Natural killer cell (primary cell): Measurements from ENCODE around the gene FN3KRP. TPM values are rescaled to one million over a fixed set of nuclear protein-coding genes. Genes with fewer than 3 reads are reported as not detected.

Source experiments
- ATAC-seq, 3 donors: fragments of 150-1000 bp in 2 of 3; fragments of 200-7000 bp in 1 of 3; cut with Tn5 transposase; 1 replicate in 1 of 3; 2 replicates in 2 of 3; pipeline ENCODE4 v1.10.0; 2021; ENCODE audit warnings: mild to moderate bottlenecking in 2 of 3, moderate library complexity in 2 of 3
- DNase-seq, 2 donors: peaks; one replicate each; pipeline versions ENCODE4 v3.0.0 to v3.0.0-alpha.2; 2013 to 2021; ENCODE audit warnings: mixed read lengths in 1 of 2
- H3K27ac ChIP-seq: one replicate; pipeline ENCODE4 v1.5.1; 2013; ENCODE audit warnings: mild to moderate bottlenecking, low read length
- H3K27me3 ChIP-seq: one replicate; pipeline ENCODE4 v1.6.1; 2013; ENCODE audit warnings: low read length; ENCODE audit not compliant: control insufficient read depth, insufficient read depth
- H3K36me3 ChIP-seq: one replicate; pipeline ENCODE4 v1.6.1; 2013; ENCODE audit warnings: low read length; ENCODE audit not compliant: control insufficient read depth, insufficient read depth
- H3K4me1 ChIP-seq: one replicate; pipeline ENCODE4 v1.6.1; 2013; ENCODE audit warnings: low read length; ENCODE audit not compliant: control insufficient read depth, insufficient read depth
- H3K4me3 ChIP-seq: one replicate; pipeline ENCODE4 v1.5.1; 2013; ENCODE audit warnings: low read length
- H3K9me3 ChIP-seq: one replicate; pipeline ENCODE4 v1.6.1; 2013; ENCODE audit warnings: low read length; ENCODE audit not compliant: control insufficient read depth, insufficient read depth
- H3K27ac Mint-ChIP-seq, 2 donors: one replicate each; pipeline ENCODE4 v1.8.0; 2022; ENCODE audit warnings: mild to moderate bottlenecking in 2 of 2, mixed read lengths in 2 of 2, moderate library complexity in 1 of 2
- H3K27me3 Mint-ChIP-seq, 2 donors: one replicate each; pipeline ENCODE4 v1.8.0; 2022; ENCODE audit warnings: low read depth in 2 of 2, mixed read lengths in 2 of 2
- H3K36me3 Mint-ChIP-seq: one replicate; pipeline ENCODE4 v1.8.0; 2022; ENCODE audit warnings: mixed read lengths
- H3K4me1 Mint-ChIP-seq, 2 donors: one replicate each; pipeline ENCODE4 v1.8.0; 2022; ENCODE audit warnings: mixed read lengths in 2 of 2
- H3K4me3 Mint-ChIP-seq: one replicate; pipeline ENCODE4 v1.8.0; 2022; ENCODE audit warnings: mild to moderate bottlenecking, moderate library complexity, mixed read lengths
- H3K9me3 Mint-ChIP-seq, 2 donors: one replicate each; pipeline ENCODE4 v1.8.0; 2022; ENCODE audit warnings: mixed read lengths in 2 of 2
- CTCF ChIP-seq: fragments of 200-600 bp; IDR thresholded peaks from one replicate; pipeline ENCODE4 v1.8.0; 2022; ENCODE audit warnings: antibody characterized with exemption
- WGBS: methylation state at CpG from one replicate; pipeline ENCODE4 v1.1.7; 2013; ENCODE audit warnings: missing lambda C conversion rate; ENCODE audit not compliant: insufficient coverage; 5-methylcytosine and 5-hydroxymethylcytosine counted together
- intact Hi-C: fragments of 100-400 bp; cut with micrococcal nuclease; formaldehyde crosslinking; loops from one replicate; pipeline ENCODE4 v1.14.2; 2022
- total RNA-seq, 4 donors: library from RNA; stranded (reverse); fragments of 120-200 nt in 1 of 4; gene quantifications; one replicate each; pipeline versions ENCODE4 v1.2.3 to v1.2.4, GENCODE V29; 2013 to 2022

The FN3KRP gene
- total RNA-seq, 3 donors from 2014 or later (not counting 1 experiment from before 2014, with no cell fraction given), result 29.4 to 42.3 (median 32.0) TPM

- no peak overlapping the region for H3K27ac ChIP-seq
- intact Hi-C loops, result loop anchor here (5.0 kb wide), 1 partner anchor 114 kb away; no protein-coding TSS in a partner anchor
- no peaks in the 10 kb centered on the region for H3K36me3 Mint-ChIP-seq
- H3K4me3 Mint-ChIP-seq, result no peak overlapping the region
- H3K4me1 Mint-ChIP-seq, result peaks cover 6 to 21% of the 10 kb centered on the region in 2 donors
- 59% methylated on average over 16 of the region's 16 CpGs for WGBS
- H3K36me3 ChIP-seq, result no peaks in the 10 kb centered on the region
- H3K4me3 ChIP-seq, result no peak overlapping the region
- H3K27me3 Mint-ChIP-seq, result no peaks in the 10 kb centered on the region
- no peaks in the 10 kb centered on the region for H3K27me3 ChIP-seq
- no peak for DNase-seq
- ATAC-seq, result peak; percentile 11 to 24 (median 12)
- H3K9me3 Mint-ChIP-seq, result no peaks in the 10 kb centered on the region
- peak overlapping the region in 1 of 2 donors; percentile 54 for H3K27ac Mint-ChIP-seq
- no peak for TF ChIP-seq CTCF
- no peaks in the 10 kb centered on the region for H3K9me3 ChIP-seq
- peaks cover 9% of the 10 kb centered on the region for H3K4me1 ChIP-seq
These were observed 48.4 kb upstream of the FN3KRP start for GRCh38 chr17:82668024-82668630.

- DNase-seq (peak; percentile 25 to 61), ATAC-seq (peak; percentile 74 to 94 (median 91))
- Mint-ChIP-seq H3K27me3 (no peaks in the 10 kb centered on the region), H3K4me1 (peaks cover 6 to 21% of the 10 kb centered on the region in 2 donors), H3K27ac (peak overlapping the region in 1 of 2 donors; percentile 54), H3K36me3 (no peaks in the 10 kb centered on the region), H3K9me3 (no peaks in the 10 kb centered on the region), H3K4me3 (peak overlapping the region; percentile 37)
- Histone ChIP-seq H3K9me3 (no peaks in the 10 kb centered on the region), H3K27ac (no peak overlapping the region), H3K4me1 (peaks cover 9% of the 10 kb centered on the region), H3K27me3 (no peaks in the 10 kb centered on the region), H3K4me3 (no peak overlapping the region), H3K36me3 (no peaks in the 10 kb centered on the region)
- intact Hi-C loops, result loop anchor here (5.0 kb wide), 1 partner anchor 114 kb away; no protein-coding TSS in a partner anchor
- TF ChIP-seq CTCF, result peak; percentile 25
- 13% methylated on average over 20 of the region's 20 CpGs for WGBS
These were observed 47.8 kb upstream of the FN3KRP start for GRCh38 chr17:82668631-82669099.

GRCh38 chr17:82670661-82671450 is 45.6 kb upstream of the FN3KRP start:
- Mint-ChIP-seq H3K36me3 (no peaks in the 10 kb centered on the region), H3K4me3 (no peak overlapping the region), H3K27ac (peak overlapping the region in 1 of 2 donors; percentile 25), H3K9me3 (no peaks in the 10 kb centered on the region), H3K4me1 (peaks cover 6 to 21% of the 10 kb centered on the region in 2 donors), H3K27me3 (no peaks in the 10 kb centered on the region)
- ATAC-seq, result no peak
- intact Hi-C loops, result no loop called here
- Histone ChIP-seq H3K36me3 (no peaks in the 10 kb centered on the region), H3K4me1 (peaks cover 9% of the 10 kb centered on the region), H3K27ac (no peak overlapping the region), H3K9me3 (no peaks in the 10 kb centered on the region), H3K27me3 (no peaks in the 10 kb centered on the region), H3K4me3 (no peak overlapping the region)
- DNase-seq, result no peak
- 90% methylated on average over 18 of the region's 19 CpGs for WGBS
- TF ChIP-seq CTCF, result no peak
